KMS-11 (cell line): ENCODE data around the gene KRTAP2-1.

Experiments used
- H2AFZ ChIP-seq: fragments of 200-600 bp; sonication (generic); 2 replicates; pipeline ENCODE4 v1.6.1; 2016; ENCODE audit warnings: antibody characterized with exemption, mixed run types, low read depth
- H3K27ac ChIP-seq: fragments of 200-600 bp; sonication (generic); 2 replicates; pipeline ENCODE4 v1.6.1; 2016; ENCODE audit warnings: mild to moderate bottlenecking, mixed run types
- H3K27me3 ChIP-seq: fragments of 200-600 bp; sonication (generic); 2 replicates; pipeline ENCODE4 v1.6.1; 2017; ENCODE audit warnings: mild to moderate bottlenecking, low read depth, mixed run types, moderate library complexity; ENCODE audit not compliant: insufficient read depth
- H3K36me3 ChIP-seq: fragments of 200-600 bp; sonication (generic); 2 replicates; pipeline ENCODE4 v1.6.1; 2017; ENCODE audit warnings: mild to moderate bottlenecking, mixed run types; ENCODE audit not compliant: insufficient read depth
- H3K4me1 ChIP-seq: fragments of 200-600 bp; sonication (generic); 2 replicates; pipeline ENCODE4 v1.6.1; 2016; ENCODE audit warnings: mild to moderate bottlenecking, low read depth, mixed run types; ENCODE audit not compliant: poor library complexity, severe bottlenecking
- H3K4me2 ChIP-seq: fragments of 200-600 bp; sonication (generic); 2 replicates; pipeline ENCODE4 v1.7.0; 2016; ENCODE audit warnings: mild to moderate bottlenecking, mixed run types
- H3K4me3 ChIP-seq: fragments of 200-600 bp; sonication (generic); IDR thresholded peaks from 2 replicates; pipeline ENCODE4 v1.6.1; 2017; ENCODE audit warnings: low read depth, low read length, mixed read lengths; ENCODE audit not compliant: insufficient read depth
- H3K79me2 ChIP-seq: fragments of 200-600 bp; sonication (generic); 2 replicates; pipeline ENCODE4 v1.6.1; 2016; ENCODE audit warnings: low read depth, mixed run types; ENCODE audit not compliant: insufficient read depth
- H3K9ac ChIP-seq: fragments of 200-600 bp; sonication (generic); 2 replicates; pipeline ENCODE4 v1.6.1; 2016; ENCODE audit warnings: mild to moderate bottlenecking, mixed run types
- H4K20me1 ChIP-seq: fragments of 200-600 bp; sonication (generic); 2 replicates; pipeline ENCODE4 v1.6.1; 2016; ENCODE audit warnings: mild to moderate bottlenecking, mixed run types; ENCODE audit not compliant: insufficient read depth
- TF ChIP-seq, protein P1 (sequence below): fragments of 200-600 bp; sonication (generic); conservative IDR thresholded peaks from 2 replicates; pipeline ENCODE4 v1.6.1; 2017; ENCODE audit warnings: low read depth, mild to moderate bottlenecking, antibody characterized with exemption, low read length, moderate library complexity, mixed read lengths

KRTAP2-1 gene

DNA sequence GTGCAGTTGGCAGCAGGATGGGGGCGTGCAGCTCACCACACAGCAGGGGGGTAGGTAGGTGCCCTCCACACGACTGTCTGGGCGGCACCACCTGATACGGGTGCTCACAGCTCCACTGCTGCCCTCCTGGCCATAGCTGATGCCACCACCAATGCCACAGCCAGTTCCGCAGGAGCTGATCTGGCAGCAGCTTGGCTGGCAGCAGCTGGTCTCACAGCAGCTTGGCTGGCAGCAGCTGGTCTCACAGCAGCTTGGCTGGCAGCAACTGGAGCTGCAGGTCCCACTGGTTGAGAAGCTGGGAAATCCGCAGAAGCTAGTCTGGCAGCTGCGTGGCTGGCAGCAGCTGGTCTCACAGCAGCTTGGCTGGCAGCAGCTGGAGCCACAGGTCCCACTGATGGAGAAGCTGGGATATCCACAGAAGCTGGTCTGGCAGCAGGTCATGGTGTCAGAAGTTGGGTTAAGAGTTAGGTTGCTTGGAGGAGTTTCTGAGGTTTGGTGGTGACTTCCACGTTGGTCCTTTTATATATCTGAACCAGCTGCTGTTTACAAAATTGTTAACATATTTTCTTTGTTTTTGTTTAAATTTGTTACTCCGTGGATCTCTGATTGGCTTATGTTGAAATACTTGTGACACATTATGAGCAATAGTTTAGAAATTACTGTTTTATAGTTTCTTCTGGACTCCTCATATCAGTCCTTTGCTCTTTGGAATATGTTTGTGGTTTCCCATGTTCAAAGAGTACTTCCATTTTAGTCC is 20.2 kb downstream of the KRTAP2-1 start, which contains the start of gene KRTAP1-5:
Gene KRTAP1-5, minus strand, starts transcription at position 494 of the 757 bp plus-strand sequence. Its CDS starts 53 bp downstream, at position 441.
- H3K27ac ChIP-seq, result no peak within 1 kb of the TSS
- H3K4me3 ChIP-seq, result no peak within 1 kb of the TSS
- TF ChIP-seq, protein P1, sequence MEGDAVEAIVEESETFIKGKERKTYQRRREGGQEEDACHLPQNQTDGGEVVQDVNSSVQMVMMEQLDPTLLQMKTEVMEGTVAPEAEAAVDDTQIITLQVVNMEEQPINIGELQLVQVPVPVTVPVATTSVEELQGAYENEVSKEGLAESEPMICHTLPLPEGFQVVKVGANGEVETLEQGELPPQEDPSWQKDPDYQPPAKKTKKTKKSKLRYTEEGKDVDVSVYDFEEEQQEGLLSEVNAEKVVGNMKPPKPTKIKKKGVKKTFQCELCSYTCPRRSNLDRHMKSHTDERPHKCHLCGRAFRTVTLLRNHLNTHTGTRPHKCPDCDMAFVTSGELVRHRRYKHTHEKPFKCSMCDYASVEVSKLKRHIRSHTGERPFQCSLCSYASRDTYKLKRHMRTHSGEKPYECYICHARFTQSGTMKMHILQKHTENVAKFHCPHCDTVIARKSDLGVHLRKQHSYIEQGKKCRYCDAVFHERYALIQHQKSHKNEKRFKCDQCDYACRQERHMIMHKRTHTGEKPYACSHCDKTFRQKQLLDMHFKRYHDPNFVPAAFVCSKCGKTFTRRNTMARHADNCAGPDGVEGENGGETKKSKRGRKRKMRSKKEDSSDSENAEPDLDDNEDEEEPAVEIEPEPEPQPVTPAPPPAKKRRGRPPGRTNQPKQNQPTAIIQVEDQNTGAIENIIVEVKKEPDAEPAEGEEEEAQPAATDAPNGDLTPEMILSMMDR, result no peak
- H3K4me1 ChIP-seq, result no peaks in the 10 kb centered on the region
- H3K4me2 ChIP-seq, result no peak within 1 kb of the TSS
- H3K27me3 ChIP-seq, result no peaks in the 10 kb centered on the region
- no peaks in the 10 kb centered on the region for H3K79me2 ChIP-seq
- H3K36me3 ChIP-seq, result no peaks in the 10 kb centered on the region
- H2AFZ ChIP-seq, result no peak within 1 kb of the TSS
- no peaks in the 10 kb centered on the region for H4K20me1 ChIP-seq
- H3K9ac ChIP-seq, result no peak within 1 kb of the TSS

GRCh38 chr17:41024697-41025096 is 22.4 kb downstream of the KRTAP2-1 start:
- no peak overlapping the region for H3K27ac ChIP-seq
- H3K4me3 ChIP-seq, result no peak overlapping the region
- no peaks in the 10 kb centered on the region for H3K4me1 ChIP-seq
- H3K27me3 ChIP-seq, result no peaks in the 10 kb centered on the region
- no peaks in the 10 kb centered on the region for H3K36me3 ChIP-seq
- TF ChIP-seq, protein P1, result no peak
- no peaks in the 10 kb centered on the region for H3K79me2 ChIP-seq
- H3K4me2 ChIP-seq, result no peak overlapping the region
- H4K20me1 ChIP-seq, result no peaks in the 10 kb centered on the region
- H2AFZ ChIP-seq, result no peak overlapping the region
- H3K9ac ChIP-seq, result no peak overlapping the region

DNA sequence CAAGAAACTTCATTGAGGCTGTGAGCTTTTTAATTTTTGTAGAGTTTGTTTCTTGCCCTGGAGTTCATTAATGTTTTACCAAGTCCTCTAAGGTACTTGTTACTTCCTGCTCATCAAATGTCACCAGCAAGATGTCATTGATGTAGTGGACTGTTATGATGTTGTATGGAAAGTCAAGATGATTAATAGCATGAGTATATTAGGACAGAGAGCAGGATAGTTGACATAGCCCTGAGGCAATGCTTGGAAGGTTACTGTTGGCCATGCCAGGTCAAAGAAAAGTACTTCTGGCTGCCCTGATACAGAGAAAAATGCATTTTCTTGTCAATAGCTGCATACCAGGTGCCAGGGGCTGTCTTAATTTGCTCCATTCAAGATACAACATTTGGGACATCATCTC is 26.8 kb downstream of the KRTAP2-1 start:
- no peak overlapping the region for H3K4me2 ChIP-seq
- no peaks in the 10 kb centered on the region for H3K4me1 ChIP-seq
- TF ChIP-seq, protein P1, result no peak
- H3K27me3 ChIP-seq, result no peaks in the 10 kb centered on the region
- H3K36me3 ChIP-seq, result no peaks in the 10 kb centered on the region
- no peaks in the 10 kb centered on the region for H4K20me1 ChIP-seq
- H3K27ac ChIP-seq, result no peak overlapping the region
- no peak overlapping the region for H2AFZ ChIP-seq
- no peaks in the 10 kb centered on the region for H3K79me2 ChIP-seq
- H3K9ac ChIP-seq, result no peak overlapping the region
- no peak overlapping the region for H3K4me3 ChIP-seq

DNA sequence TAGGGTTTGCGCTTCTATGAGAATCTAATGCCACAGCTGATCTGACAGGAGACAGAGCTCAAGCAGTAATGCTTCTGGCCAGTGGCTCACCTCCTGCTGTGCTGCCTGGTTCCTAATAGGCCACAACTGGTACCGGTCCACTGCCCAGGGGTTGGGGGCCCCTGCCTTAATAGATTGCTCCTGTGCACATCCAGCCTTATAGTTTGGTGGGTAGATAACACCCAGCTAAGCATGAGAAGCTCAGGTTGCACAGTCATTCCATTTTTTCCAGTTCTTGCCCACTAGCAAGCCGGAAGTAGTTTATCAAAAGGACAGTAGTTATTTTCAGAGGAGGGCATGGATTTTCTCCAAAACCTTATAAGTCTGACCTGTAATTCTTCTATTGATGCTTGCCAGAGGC is 27.7 kb downstream of the KRTAP2-1 start:
- TF ChIP-seq, protein P1, result no peak

More for the DNA sequence above, 27.7 kb downstream of the KRTAP2-1 start:
- no peak overlapping the region for H3K4me3 ChIP-seq
- H3K4me1 ChIP-seq, result no peaks in the 10 kb centered on the region
- no peak overlapping the region for H3K9ac ChIP-seq
- no peaks in the 10 kb centered on the region for H3K79me2 ChIP-seq
- H4K20me1 ChIP-seq, result no peaks in the 10 kb centered on the region
- H3K27ac ChIP-seq, result no peak overlapping the region
- H3K36me3 ChIP-seq, result no peaks in the 10 kb centered on the region
- no peak overlapping the region for H3K4me2 ChIP-seq
- no peak overlapping the region for H2AFZ ChIP-seq
- no peaks in the 10 kb centered on the region for H3K27me3 ChIP-seq
